Measurements from ENCODE around the gene GALNTL6.

GALNTL6 gene

GRCh38 chr4:172826346-172826745 lies 1013.1 kb downstream of the GALNTL6 start:
- DNase-seq (ENCODE audit: low read depth, low spot score): no peak
- Histone ChIP-seq H3K9me3 (ENCODE audit: insufficient read depth, low read length) (no peaks in the 10 kb centered on the region), H3K4me1 (ENCODE audit: insufficient read depth, insufficient read length) (peaks cover 2% of the 10 kb centered on the region), H3K4me3 (ENCODE audit: insufficient read length, low read depth) (no peak overlapping the region), H3K36me3 (ENCODE audit: insufficient read depth, insufficient read length, low read length) (no peaks in the 10 kb centered on the region), H3K9ac (ENCODE audit: insufficient read length, low read depth) (no peak overlapping the region), H3K27me3 (ENCODE audit: insufficient read depth, insufficient read length) (no peaks in the 10 kb centered on the region)
- TF ChIP-seq YY1 (IDR thresholded peaks at IDR 0.05; ENCODE audit: insufficient read depth, insufficient read length) (no peak), ZNF274 (IDR thresholded peaks at IDR 0.05; ENCODE audit: low read depth, low read length) (no peak), SUZ12 (IDR thresholded peaks at IDR 0.05; ENCODE audit: extremely low read depth, insufficient read depth, insufficient read length) (no peak)

GRCh38 chr4:172826861-172827260 lies 1013.7 kb downstream of the GALNTL6 start:
- no peaks in the 10 kb centered on the region for H3K9me3 ChIP-seq (ENCODE audit: insufficient read depth, low read length)

GRCh38 chr4:172830295-172830764 lies 1017.1 kb downstream of the GALNTL6 start:
- DNase-seq (ENCODE audit: low read depth, low spot score): no peak
- TF ChIP-seq SUZ12 (IDR thresholded peaks at IDR 0.05; ENCODE audit: extremely low read depth, insufficient read depth, insufficient read length): no peak
- no peak for TF ChIP-seq YY1 (IDR thresholded peaks at IDR 0.05; ENCODE audit: insufficient read depth, insufficient read length)
- TF ChIP-seq ZNF274 (IDR thresholded peaks at IDR 0.05; ENCODE audit: low read depth, low read length): no peak
- Histone ChIP-seq H3K4me3 (ENCODE audit: insufficient read length, low read depth) (no peak overlapping the region), H3K9me3 (ENCODE audit: insufficient read depth, low read length) (no peaks in the 10 kb centered on the region), H3K9ac (ENCODE audit: insufficient read length, low read depth) (no peak overlapping the region), H3K4me1 (ENCODE audit: insufficient read depth, insufficient read length) (peaks cover 2% of the 10 kb centered on the region), H3K36me3 (ENCODE audit: insufficient read depth, insufficient read length, low read length) (no peaks in the 10 kb centered on the region), H3K27me3 (ENCODE audit: insufficient read depth, insufficient read length) (no peaks in the 10 kb centered on the region)

More at GRCh38 chr4:172826861-172827260, 1013.7 kb downstream of the GALNTL6 start:
- Histone ChIP-seq H3K4me3 (ENCODE audit: insufficient read length, low read depth) (no peak overlapping the region), H3K9ac (ENCODE audit: insufficient read length, low read depth) (no peak overlapping the region), H3K4me1 (ENCODE audit: insufficient read depth, insufficient read length) (peaks cover 2% of the 10 kb centered on the region), H3K36me3 (ENCODE audit: insufficient read depth, insufficient read length, low read length) (no peaks in the 10 kb centered on the region), H3K27me3 (ENCODE audit: insufficient read depth, insufficient read length) (no peaks in the 10 kb centered on the region)
- no peak for DNase-seq (ENCODE audit: low read depth, low spot score)
- TF ChIP-seq SUZ12 (IDR thresholded peaks at IDR 0.05; ENCODE audit: extremely low read depth, insufficient read depth, insufficient read length): no peak
- no peak for TF ChIP-seq ZNF274 (IDR thresholded peaks at IDR 0.05; ENCODE audit: low read depth, low read length)
- TF ChIP-seq YY1 (IDR thresholded peaks at IDR 0.05; ENCODE audit: insufficient read depth, insufficient read length): no peak

- DNase-seq (ENCODE audit: low read depth, low spot score): no peak
- Histone ChIP-seq H3K27me3 (ENCODE audit: insufficient read depth, insufficient read length) (no peaks in the 10 kb centered on the region), H3K4me3 (ENCODE audit: insufficient read length, low read depth) (no peak overlapping the region), H3K9me3 (ENCODE audit: insufficient read depth, low read length) (no peaks in the 10 kb centered on the region), H3K9ac (ENCODE audit: insufficient read length, low read depth) (no peak overlapping the region), H3K36me3 (ENCODE audit: insufficient read depth, insufficient read length, low read length) (no peaks in the 10 kb centered on the region), H3K4me1 (ENCODE audit: insufficient read depth, insufficient read length) (no peaks in the 10 kb centered on the region)
- no peak for TF ChIP-seq YY1 (IDR thresholded peaks at IDR 0.05; ENCODE audit: insufficient read depth, insufficient read length)
Measured at GRCh38 chr4:172836661-172837060, 1023.5 kb downstream of the GALNTL6 start.

- DNase-seq (ENCODE audit: low read depth, low spot score): no peak
- TF ChIP-seq ZNF274 (IDR thresholded peaks at IDR 0.05; ENCODE audit: low read depth, low read length) (no peak), SUZ12 (IDR thresholded peaks at IDR 0.05; ENCODE audit: extremely low read depth, insufficient read depth, insufficient read length) (no peak), YY1 (IDR thresholded peaks at IDR 0.05; ENCODE audit: insufficient read depth, insufficient read length) (no peak)
- H3K9me3 ChIP-seq (ENCODE audit: insufficient read depth, low read length): no peaks in the 10 kb centered on the region
- no peaks in the 10 kb centered on the region for H3K36me3 ChIP-seq (ENCODE audit: insufficient read depth, insufficient read length, low read length)
- H3K4me3 ChIP-seq (ENCODE audit: insufficient read length, low read depth): no peak overlapping the region
- H3K27me3 ChIP-seq (ENCODE audit: insufficient read depth, insufficient read length): no peaks in the 10 kb centered on the region
- no peak overlapping the region for H3K9ac ChIP-seq (ENCODE audit: insufficient read length, low read depth)
- H3K4me1 ChIP-seq (ENCODE audit: insufficient read depth, insufficient read length): no peaks in the 10 kb centered on the region
Measured at GRCh38 chr4:172838111-172838510, 1024.9 kb downstream of the GALNTL6 start.

- Histone ChIP-seq H3K4me3 (ENCODE audit: insufficient read length, low read depth) (no peak overlapping the region), H3K9me3 (ENCODE audit: insufficient read depth, low read length) (no peaks in the 10 kb centered on the region), H3K27me3 (ENCODE audit: insufficient read depth, insufficient read length) (no peaks in the 10 kb centered on the region), H3K4me1 (ENCODE audit: insufficient read depth, insufficient read length) (no peaks in the 10 kb centered on the region), H3K9ac (ENCODE audit: insufficient read length, low read depth) (no peak overlapping the region), H3K36me3 (ENCODE audit: insufficient read depth, insufficient read length, low read length) (no peaks in the 10 kb centered on the region)
- no peak for DNase-seq (ENCODE audit: low read depth, low spot score)
- no peak for TF ChIP-seq SUZ12 (IDR thresholded peaks at IDR 0.05; ENCODE audit: extremely low read depth, insufficient read depth, insufficient read length)
- no peak for TF ChIP-seq ZNF274 (IDR thresholded peaks at IDR 0.05; ENCODE audit: low read depth, low read length)
- TF ChIP-seq YY1 (IDR thresholded peaks at IDR 0.05; ENCODE audit: insufficient read depth, insufficient read length): no peak
Measured at GRCh38 chr4:172838943-172839342, 1025.7 kb downstream of the GALNTL6 start.

- TF ChIP-seq YY1 (IDR thresholded peaks at IDR 0.05; ENCODE audit: insufficient read depth, insufficient read length) (no peak), SUZ12 (IDR thresholded peaks at IDR 0.05; ENCODE audit: extremely low read depth, insufficient read depth, insufficient read length) (no peak), ZNF274 (IDR thresholded peaks at IDR 0.05; ENCODE audit: low read depth, low read length) (no peak)
- Histone ChIP-seq H3K9ac (ENCODE audit: insufficient read length, low read depth) (no peak overlapping the region), H3K4me3 (ENCODE audit: insufficient read length, low read depth) (no peak overlapping the region), H3K4me1 (ENCODE audit: insufficient read depth, insufficient read length) (no peaks in the 10 kb centered on the region), H3K36me3 (ENCODE audit: insufficient read depth, insufficient read length, low read length) (no peaks in the 10 kb centered on the region), H3K9me3 (ENCODE audit: insufficient read depth, low read length) (no peaks in the 10 kb centered on the region), H3K27me3 (ENCODE audit: insufficient read depth, insufficient read length) (no peaks in the 10 kb centered on the region)
- peak; percentile 15 for DNase-seq (ENCODE audit: low read depth, low spot score)
Measured at GRCh38 chr4:172842779-172843178, 1029.6 kb downstream of the GALNTL6 start.
